ENCODE results near the gene FAM13C.
"Not testable (repeated sequence)": the region's sequence is repeated elsewhere in the genome, so short reads cannot be mapped to it uniquely, and the experiment has no call there.

The FAM13C gene

DNA sequence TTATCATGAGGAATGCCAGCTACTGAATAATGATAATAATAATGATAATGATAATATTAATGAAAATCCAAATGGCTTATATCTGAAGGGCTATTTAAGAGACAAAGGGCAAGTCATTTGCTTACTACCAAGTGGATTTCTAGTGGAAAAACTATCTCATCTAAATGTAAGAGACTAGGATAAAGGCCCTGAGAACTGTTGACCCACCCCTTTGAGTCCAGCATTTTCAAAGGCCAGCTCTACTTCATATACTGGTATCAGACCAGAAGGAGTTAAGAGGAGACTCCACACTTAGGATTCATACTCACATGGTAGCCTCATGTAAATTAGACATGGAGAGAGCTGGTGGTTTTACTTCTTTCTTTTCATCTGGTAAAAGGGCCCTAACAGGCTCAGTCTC, 109.9 kb downstream of the FAM13C start:
- Histone ChIP-seq H3K36me3 (ENCODE audit: insufficient read depth, low read length) (peaks cover 9% of the 10 kb centered on the region), H3K9me3 (ENCODE audit: low read length) (no peaks in the 10 kb centered on the region), H3K27me3 (ENCODE audit: insufficient read depth, low read length) (no peaks in the 10 kb centered on the region), H3K4me3 (ENCODE audit: low read length) (no peak overlapping the region), H2AFZ (ENCODE audit: low read depth, low read length) (no peak overlapping the region), H3K4me1 (ENCODE audit: insufficient read depth, low read length) (no peaks in the 10 kb centered on the region)

DNA sequence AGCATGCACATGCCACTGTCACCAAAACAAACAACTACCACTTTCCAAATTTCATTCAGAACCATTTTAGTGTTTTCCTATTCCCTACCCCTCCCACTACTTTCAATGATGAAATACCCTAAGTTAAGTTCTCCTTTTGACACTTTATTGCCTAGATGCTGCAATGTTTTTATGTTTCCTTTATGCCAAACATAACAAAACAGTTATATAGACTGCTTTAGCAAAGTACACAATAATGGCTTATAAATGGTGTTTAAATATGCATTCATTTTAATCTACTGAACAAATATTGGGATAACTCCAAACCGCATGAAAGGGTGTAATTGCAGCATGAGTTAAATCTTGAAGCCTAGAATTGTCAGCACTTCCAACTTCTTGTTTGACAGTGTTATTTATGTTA, 116.7 kb downstream of the FAM13C start:
- Histone ChIP-seq H3K36me3 (ENCODE audit: insufficient read depth, low read length) (peaks cover 13% of the 10 kb centered on the region), H3K4me1 (ENCODE audit: insufficient read depth, low read length) (no peaks in the 10 kb centered on the region), H2AFZ (ENCODE audit: low read depth, low read length) (no peak overlapping the region), H3K27me3 (ENCODE audit: insufficient read depth, low read length) (no peaks in the 10 kb centered on the region), H3K9me3 (ENCODE audit: low read length) (no peaks in the 10 kb centered on the region), H3K4me3 (ENCODE audit: low read length) (no peak overlapping the region)

DNA sequence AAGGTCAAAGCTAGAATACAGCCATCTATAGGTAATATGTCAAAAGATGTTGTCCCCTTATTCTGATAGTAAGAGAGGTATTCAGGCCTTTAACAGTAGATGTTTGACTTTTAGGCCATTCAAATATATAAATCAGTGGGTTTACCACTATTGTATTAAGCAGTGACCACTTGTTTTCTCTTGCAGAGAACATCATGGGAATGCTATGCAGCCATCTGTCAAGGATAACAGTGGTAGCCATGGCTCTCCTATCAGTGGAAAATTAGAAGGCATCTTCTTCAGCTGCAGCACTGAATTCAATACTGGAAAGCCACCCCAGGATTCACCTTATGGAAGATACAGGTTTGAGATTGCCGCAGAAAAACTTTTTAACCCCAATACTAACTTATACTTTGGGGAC, 117.5 kb downstream of the FAM13C start:
- Histone ChIP-seq H3K4me3 (ENCODE audit: low read length) (no peak overlapping the region), H3K36me3 (ENCODE audit: insufficient read depth, low read length) (peaks cover 11% of the 10 kb centered on the region), H3K27me3 (ENCODE audit: insufficient read depth, low read length) (no peaks in the 10 kb centered on the region), H3K9me3 (ENCODE audit: low read length) (no peaks in the 10 kb centered on the region), H3K4me1 (ENCODE audit: insufficient read depth, low read length) (no peaks in the 10 kb centered on the region), H2AFZ (ENCODE audit: low read depth, low read length) (no peak overlapping the region)

DNA sequence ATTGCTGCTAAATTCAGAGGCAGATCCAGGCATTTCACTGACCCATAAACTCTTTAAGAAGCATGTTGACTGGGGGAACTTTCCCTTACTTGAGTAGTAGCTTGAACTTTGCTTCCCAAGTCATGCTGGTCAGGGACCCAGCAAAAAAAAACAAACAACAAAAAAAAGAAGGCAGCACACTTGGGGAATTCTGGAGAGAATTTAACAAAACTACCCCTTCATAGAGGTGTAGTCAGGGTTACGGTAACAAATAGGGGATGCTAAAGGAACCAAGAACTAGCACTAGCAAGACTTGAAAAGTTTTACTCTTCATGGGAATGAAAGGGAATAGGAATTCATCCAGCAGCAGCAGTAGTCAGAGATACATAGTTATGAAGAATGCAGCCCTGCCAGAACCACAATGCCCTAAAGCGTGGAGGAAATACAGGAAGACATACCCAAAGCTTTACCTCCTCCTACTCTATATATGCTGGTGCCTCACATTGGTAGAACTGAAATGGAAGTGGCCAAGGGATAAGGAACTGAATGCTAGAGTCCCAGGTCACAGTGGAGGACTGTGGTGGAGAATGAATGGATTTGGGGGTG, 118.6 kb downstream of the FAM13C start:
- Histone ChIP-seq H3K4me3 (ENCODE audit: low read length) (no peak overlapping the region), H3K27me3 (ENCODE audit: insufficient read depth, low read length) (no peaks in the 10 kb centered on the region), H3K36me3 (ENCODE audit: insufficient read depth, low read length) (peaks cover 9% of the 10 kb centered on the region), H3K9me3 (ENCODE audit: low read length) (no peaks in the 10 kb centered on the region), H2AFZ (ENCODE audit: low read depth, low read length) (no peak overlapping the region), H3K4me1 (ENCODE audit: insufficient read depth, low read length) (no peaks in the 10 kb centered on the region)

DNA sequence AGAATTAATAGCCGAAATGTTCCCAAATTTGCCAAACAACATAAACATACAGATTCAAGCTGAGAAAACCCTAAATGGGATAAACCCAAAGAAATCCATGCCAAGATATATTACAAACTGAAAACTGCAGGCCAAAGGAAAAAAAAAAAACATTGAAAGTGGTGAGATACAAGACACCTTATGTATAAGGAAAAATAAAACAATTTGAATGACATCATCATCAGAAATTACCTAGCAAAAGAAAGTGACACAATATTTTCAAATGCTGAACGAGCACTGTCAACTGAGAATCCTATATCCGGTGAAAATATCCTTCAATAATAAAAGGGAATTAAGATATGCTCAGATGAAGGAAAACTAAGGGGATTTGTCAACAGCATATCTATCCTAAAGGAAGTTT, 119.4 kb downstream of the FAM13C start:
- Histone ChIP-seq H3K4me3 (ENCODE audit: low read length) (no peak overlapping the region), H3K36me3 (ENCODE audit: insufficient read depth, low read length) (peaks cover 8% of the 10 kb centered on the region), H2AFZ (ENCODE audit: low read depth, low read length) (no peak overlapping the region)

DNA sequence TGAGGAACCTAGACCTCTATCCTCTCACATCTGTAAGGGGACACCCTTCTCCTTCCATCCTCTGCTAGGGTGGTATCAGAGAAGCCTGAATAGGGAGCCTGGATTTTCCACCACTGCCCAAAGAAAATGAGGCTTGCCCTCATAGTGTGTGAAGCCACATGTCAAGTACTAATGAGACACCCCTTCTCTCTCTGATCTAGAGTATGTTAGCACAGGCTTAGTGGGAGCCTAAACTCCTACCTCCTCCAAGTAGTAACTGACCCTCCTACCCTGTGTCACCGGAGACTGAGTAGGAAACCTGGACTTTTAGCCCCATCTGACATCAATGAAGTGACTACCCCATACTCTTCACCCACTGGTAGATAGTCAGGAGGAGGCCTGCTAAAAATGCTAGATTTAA, 120.3 kb downstream of the FAM13C start:
- Histone ChIP-seq H3K9me3 (ENCODE audit: low read length) (no peaks in the 10 kb centered on the region), H2AFZ (ENCODE audit: low read depth, low read length) (no peak overlapping the region), H3K36me3 (ENCODE audit: insufficient read depth, low read length) (peaks cover 8% of the 10 kb centered on the region), H3K4me3 (ENCODE audit: low read length) (no peak overlapping the region), H3K27me3 (ENCODE audit: insufficient read depth, low read length) (no peaks in the 10 kb centered on the region), H3K4me1 (ENCODE audit: insufficient read depth, low read length) (no peaks in the 10 kb centered on the region)

More for the DNA sequence above, 119.4 kb downstream of the FAM13C start:
- Histone ChIP-seq H3K4me1 (ENCODE audit: insufficient read depth, low read length) (no peaks in the 10 kb centered on the region), H3K9me3 (ENCODE audit: low read length) (no peaks in the 10 kb centered on the region), H3K27me3 (ENCODE audit: insufficient read depth, low read length) (no peaks in the 10 kb centered on the region)

DNA sequence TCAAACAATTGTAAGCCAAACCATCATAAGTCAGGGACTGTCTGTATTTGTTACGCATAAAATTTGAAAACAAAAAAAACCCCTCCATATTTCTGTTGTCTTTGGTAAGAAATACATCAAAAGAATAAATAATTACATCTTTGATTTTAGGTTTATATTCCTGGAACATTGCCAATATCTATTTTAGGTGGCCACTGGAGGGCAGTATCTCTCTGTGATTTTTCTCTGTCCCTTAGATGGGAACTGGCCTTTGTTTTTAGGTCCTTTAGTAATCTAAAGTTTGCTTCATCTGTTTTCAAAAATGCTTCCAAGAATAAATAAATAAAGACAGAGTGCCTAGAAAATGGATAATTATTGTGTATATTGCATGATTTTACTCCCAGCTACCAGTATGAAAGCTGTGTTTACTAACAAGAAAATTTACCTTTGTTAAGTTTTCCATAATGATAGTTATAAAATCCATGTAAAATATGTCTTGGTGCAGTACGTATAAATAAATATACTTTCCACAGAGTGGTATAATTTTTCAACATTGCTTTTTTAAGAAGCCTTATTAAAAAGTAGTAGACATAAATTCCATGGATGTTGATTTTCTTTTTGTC, 121.7 kb downstream of the FAM13C start:
- Histone ChIP-seq H3K4me1 (ENCODE audit: insufficient read depth, low read length) (no peaks in the 10 kb centered on the region), H3K27me3 (ENCODE audit: insufficient read depth, low read length) (no peaks in the 10 kb centered on the region), H3K36me3 (ENCODE audit: insufficient read depth, low read length) (peaks cover 8% of the 10 kb centered on the region), H3K4me3 (ENCODE audit: low read length) (no peak overlapping the region), H2AFZ (ENCODE audit: low read depth, low read length) (no peak overlapping the region), H3K9me3 (ENCODE audit: low read length) (no peaks in the 10 kb centered on the region)

DNA sequence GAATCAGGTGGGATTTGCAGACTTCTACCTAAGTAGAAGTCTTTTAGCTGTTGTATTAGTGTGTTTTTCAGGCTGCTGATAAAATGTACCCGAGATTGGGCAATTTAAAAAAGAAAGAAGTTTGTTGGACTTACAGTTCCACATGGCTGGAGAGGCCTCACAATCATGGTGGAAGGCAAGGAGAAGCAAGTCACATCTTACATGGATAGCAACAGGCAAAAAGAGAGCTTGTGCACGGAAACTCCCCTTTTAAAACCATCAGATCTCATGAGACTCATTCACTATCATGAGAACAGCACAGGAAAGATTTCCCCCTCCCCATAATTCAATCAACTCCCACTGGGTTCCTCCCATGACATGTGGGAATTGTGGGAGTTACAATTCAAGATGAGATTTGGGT, 123.2 kb downstream of the FAM13C start:
- not testable (repeated sequence) for H2AFZ ChIP-seq (ENCODE audit: low read depth, low read length); H3K27me3 ChIP-seq (ENCODE audit: insufficient read depth, low read length); H3K9me3 ChIP-seq (ENCODE audit: low read length); H3K36me3 ChIP-seq (ENCODE audit: insufficient read depth, low read length); H3K4me1 ChIP-seq (ENCODE audit: insufficient read depth, low read length); H3K4me3 ChIP-seq (ENCODE audit: low read length)

DNA sequence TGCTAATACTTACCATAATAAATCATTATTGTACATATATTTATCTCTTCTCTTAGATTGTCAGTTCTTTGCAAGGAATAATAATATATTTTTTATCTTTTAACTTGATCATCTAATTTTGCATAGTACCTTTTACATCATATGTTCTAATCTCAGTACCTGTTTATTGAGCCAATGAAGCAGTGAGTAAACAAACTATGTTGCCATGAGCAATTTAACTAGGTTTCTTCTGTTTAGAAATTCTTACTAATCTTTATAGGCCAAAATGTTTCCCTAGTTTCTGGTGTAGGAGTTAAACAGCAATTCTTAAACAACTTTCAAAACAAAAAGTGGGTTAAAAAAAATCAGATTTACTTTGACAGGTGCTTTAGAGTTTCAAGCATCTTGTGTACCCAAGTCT, 124.6 kb downstream of the FAM13C start:
- Histone ChIP-seq H3K9me3 (ENCODE audit: low read length) (no peaks in the 10 kb centered on the region), H3K27me3 (ENCODE audit: insufficient read depth, low read length) (no peaks in the 10 kb centered on the region)

DNA sequence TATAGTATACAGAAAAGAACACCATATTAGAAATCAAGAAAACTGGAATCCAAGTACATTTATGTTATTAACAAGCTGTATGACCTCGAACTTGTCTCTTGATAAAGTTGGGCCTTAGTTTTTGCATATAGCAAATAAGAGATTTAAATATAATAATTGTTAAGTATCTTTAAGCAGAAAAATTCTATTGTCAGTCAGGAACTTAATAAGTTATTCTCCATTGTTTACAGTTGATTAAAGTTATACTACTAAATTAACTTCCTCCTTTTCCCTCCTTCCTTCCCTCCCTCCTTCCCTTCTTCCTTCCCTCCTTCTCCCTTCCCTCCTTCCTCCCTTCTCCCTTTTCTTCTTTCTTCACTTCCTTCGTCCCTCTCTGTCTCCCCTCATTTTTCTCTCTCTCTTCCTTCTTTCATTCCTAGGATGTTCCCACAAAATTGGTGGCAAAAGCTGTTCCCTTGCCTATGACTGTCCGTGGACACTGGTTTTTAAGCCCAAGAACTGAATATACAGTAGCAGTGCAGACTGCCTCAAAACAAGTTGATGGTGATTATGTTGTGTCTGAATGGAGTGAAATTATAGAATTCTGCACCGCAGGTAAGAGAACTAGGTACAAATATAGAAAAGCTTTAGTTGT, 126.2 kb downstream of the FAM13C start:
- no peak overlapping the region for H2AFZ ChIP-seq (ENCODE audit: low read depth, low read length)
- H3K4me1 ChIP-seq (ENCODE audit: insufficient read depth, low read length), result no peaks in the 10 kb centered on the region
- no peak overlapping the region for H3K4me3 ChIP-seq (ENCODE audit: low read length)
- H3K27me3 ChIP-seq (ENCODE audit: insufficient read depth, low read length), result no peaks in the 10 kb centered on the region
- no peaks in the 10 kb centered on the region for H3K9me3 ChIP-seq (ENCODE audit: low read length)
- peaks cover 2% of the 10 kb centered on the region for H3K36me3 ChIP-seq (ENCODE audit: insufficient read depth, low read length)

More for the DNA sequence above, 124.6 kb downstream of the FAM13C start:
- peaks cover 4% of the 10 kb centered on the region for H3K36me3 ChIP-seq (ENCODE audit: insufficient read depth, low read length)
- no peak overlapping the region for H2AFZ ChIP-seq (ENCODE audit: low read depth, low read length)
- no peaks in the 10 kb centered on the region for H3K4me1 ChIP-seq (ENCODE audit: insufficient read depth, low read length)
- no peak overlapping the region for H3K4me3 ChIP-seq (ENCODE audit: low read length)

DNA sequence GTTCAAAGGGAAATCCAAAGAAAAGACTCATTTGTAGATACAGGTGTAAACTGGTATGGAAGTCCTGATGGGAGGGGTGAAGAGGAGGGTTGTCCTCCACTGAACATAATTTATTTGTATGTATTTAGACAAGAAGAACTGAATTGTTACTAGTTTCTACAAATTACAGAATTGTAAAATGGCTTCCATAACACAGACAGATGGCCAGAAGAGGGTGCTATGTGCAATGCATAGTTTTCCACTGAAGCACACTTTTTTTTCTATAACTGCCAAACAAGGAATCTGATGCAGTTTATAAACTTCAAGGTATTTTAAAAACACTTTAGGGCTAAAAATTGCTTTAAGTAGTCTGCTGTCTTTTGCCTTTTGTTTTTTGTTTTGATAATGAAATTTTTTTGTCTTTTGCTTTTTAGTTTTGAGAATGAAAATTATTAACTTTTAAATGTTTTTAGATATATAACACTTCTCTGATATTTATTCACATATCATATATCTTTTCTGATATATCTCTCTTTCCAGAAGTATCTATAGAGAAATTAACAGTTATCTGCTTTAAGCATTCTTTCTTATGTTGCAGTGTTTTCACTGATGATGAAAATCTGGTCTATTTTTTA, 127.4 kb downstream of the FAM13C start:
- Histone ChIP-seq H3K9me3 (ENCODE audit: low read length) (no peaks in the 10 kb centered on the region), H3K4me1 (ENCODE audit: insufficient read depth, low read length) (no peaks in the 10 kb centered on the region), H3K4me3 (ENCODE audit: low read length) (no peak overlapping the region), H3K36me3 (ENCODE audit: insufficient read depth, low read length) (no peaks in the 10 kb centered on the region), H2AFZ (ENCODE audit: low read depth, low read length) (no peak overlapping the region), H3K27me3 (ENCODE audit: insufficient read depth, low read length) (no peaks in the 10 kb centered on the region)

DNA sequence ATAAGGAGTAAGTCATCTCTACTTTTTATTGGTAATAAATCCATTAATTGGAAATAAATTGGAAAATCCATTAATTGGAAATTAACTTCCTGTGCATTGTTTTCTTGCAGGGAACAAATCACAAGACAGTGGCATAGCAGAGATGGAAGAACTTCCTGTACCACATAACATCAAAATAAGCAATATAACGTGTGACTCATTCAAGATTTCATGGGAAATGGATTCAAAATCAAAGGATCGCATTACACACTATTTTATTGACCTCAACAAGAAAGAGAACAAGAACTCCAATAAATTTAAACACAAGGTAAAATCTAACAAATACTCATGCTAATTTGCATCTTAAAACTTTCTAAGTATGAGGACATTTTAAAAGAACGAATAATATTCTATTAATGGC, 128.2 kb downstream of the FAM13C start:
- no peaks in the 10 kb centered on the region for H3K36me3 ChIP-seq (ENCODE audit: insufficient read depth, low read length)
- H3K27me3 ChIP-seq (ENCODE audit: insufficient read depth, low read length), result no peaks in the 10 kb centered on the region
- H3K4me3 ChIP-seq (ENCODE audit: low read length), result no peak overlapping the region
- no peak overlapping the region for H2AFZ ChIP-seq (ENCODE audit: low read depth, low read length)
- H3K9me3 ChIP-seq (ENCODE audit: low read length), result no peaks in the 10 kb centered on the region
- H3K4me1 ChIP-seq (ENCODE audit: insufficient read depth, low read length), result no peaks in the 10 kb centered on the region

DNA sequence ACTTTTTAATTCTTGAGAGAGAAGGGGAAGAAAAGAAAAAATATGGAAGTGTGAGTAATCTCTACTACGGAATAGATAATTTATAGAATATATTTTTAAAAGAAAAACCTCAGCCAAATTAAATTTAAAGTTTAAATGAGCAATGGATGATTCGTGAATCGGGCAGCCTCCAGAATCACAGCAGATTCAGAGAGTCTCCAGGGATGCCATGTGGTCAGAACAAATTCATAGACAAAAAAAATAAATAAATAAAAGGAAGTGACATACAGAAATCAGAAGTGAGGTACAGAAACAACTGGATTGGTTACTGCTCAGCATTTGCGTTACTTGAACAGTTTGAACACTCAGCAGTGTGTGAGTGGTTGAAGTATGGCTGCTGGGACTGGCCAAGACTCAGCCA, 132.9 kb downstream of the FAM13C start:
- Histone ChIP-seq H2AFZ (ENCODE audit: low read depth, low read length) (no peak overlapping the region), H3K36me3 (ENCODE audit: insufficient read depth, low read length) (no peaks in the 10 kb centered on the region), H3K4me1 (ENCODE audit: insufficient read depth, low read length) (peaks cover 4% of the 10 kb centered on the region), H3K9me3 (ENCODE audit: low read length) (no peaks in the 10 kb centered on the region), H3K27me3 (ENCODE audit: insufficient read depth, low read length) (no peaks in the 10 kb centered on the region), H3K4me3 (ENCODE audit: low read length) (no peak overlapping the region)
